OCI-LY1 (cell line): Measurements from ENCODE around the gene SLC6A16.

Source experiments
- H2AFZ ChIP-seq: fragments of 200-600 bp; sonication (generic), shearing (Covaris generic); 2 replicates; pipeline ENCODE4 v1.6.0; 2014; ENCODE audit warnings: antibody characterized with exemption, mild to moderate bottlenecking, low read length
- H3F3A ChIP-seq: fragments of 200-600 bp; sonication (generic), shearing (Covaris generic); 2 replicates; pipeline ENCODE4 v1.6.0; 2014; ENCODE audit warnings: mild to moderate bottlenecking, antibody characterized with exemption, low read length, moderate library complexity; ENCODE audit not compliant: insufficient read depth
- H3K27ac ChIP-seq: fragments of 200-600 bp; sonication (generic); 2 replicates; pipeline ENCODE4 v1.5.1; 2014; ENCODE audit warnings: low read length, mixed run types, mild to moderate bottlenecking, low read depth; ENCODE audit not compliant: poor library complexity, severe bottlenecking
- H3K27me3 ChIP-seq: fragments of 200-600 bp; sonication (generic); 2 replicates; pipeline ENCODE4 v1.6.0; 2014; ENCODE audit warnings: antibody characterized with exemption, mild to moderate bottlenecking, low read length, moderate library complexity; ENCODE audit not compliant: insufficient read depth
- H3K36me3 ChIP-seq: fragments of 200-600 bp; sonication (generic); 2 replicates; pipeline ENCODE4 v1.6.1; 2014; ENCODE audit warnings: mild to moderate bottlenecking, antibody characterized with exemption, low read length, moderate library complexity, mixed read lengths; ENCODE audit not compliant: insufficient read depth
- H3K4me1 ChIP-seq: fragments of 200-600 bp; sonication (generic); 2 replicates; pipeline ENCODE4 v1.5.1; 2014; ENCODE audit warnings: mild to moderate bottlenecking, low read length, moderate library complexity; ENCODE audit not compliant: insufficient read depth, severe bottlenecking
- H3K4me2 ChIP-seq: fragments of 200-600 bp; sonication (generic), shearing (Covaris generic); 2 replicates; pipeline ENCODE4 v1.6.1; 2014; ENCODE audit warnings: low read length
- H3K4me3 ChIP-seq: fragments of 200-600 bp; sonication (generic); 2 replicates; pipeline ENCODE4 v1.5.1; 2014; ENCODE audit warnings: low read length, low read depth, mild to moderate bottlenecking, mixed read lengths; ENCODE audit not compliant: poor library complexity, severe bottlenecking
- H3K79me2 ChIP-seq: fragments of 200-600 bp; shearing (Covaris generic); 2 replicates; pipeline ENCODE4 v1.6.1; 2016; ENCODE audit warnings: mixed run types, low read length, mixed read lengths; ENCODE audit not compliant: insufficient read depth
- H3K9ac ChIP-seq: fragments of 200-600 bp; sonication (generic), shearing (Covaris generic); 2 replicates; pipeline ENCODE4 v1.6.1; 2014; ENCODE audit warnings: mild to moderate bottlenecking, low read length, mixed read lengths
- H3K9me2 ChIP-seq: fragments of 200-600 bp; sonication (generic), shearing (Covaris generic); 2 replicates; pipeline ENCODE4 v1.6.1; 2014; ENCODE audit warnings: low read depth, mild to moderate bottlenecking, low read length, mixed read lengths
- H3K9me3 ChIP-seq: fragments of 200-600 bp; shearing (Covaris generic); 2 replicates; pipeline ENCODE4 v1.6.1; 2014; ENCODE audit warnings: low read length, mixed read lengths
- H4K20me1 ChIP-seq: fragments of 200-600 bp; sonication (generic), shearing (Covaris generic); 2 replicates; pipeline ENCODE4 v1.6.0; 2016; ENCODE audit warnings: mild to moderate bottlenecking, low read length; ENCODE audit not compliant: insufficient read depth
- CTCF ChIP-seq: fragments of 200-600 bp; sonication (generic), shearing (Covaris generic); IDR thresholded peaks from 2 replicates; pipeline ENCODE4 v1.5.1; 2017; ENCODE audit warnings: mild to moderate bottlenecking, antibody characterized with exemption, low read length, moderate library complexity, mixed read lengths
- EZH2 ChIP-seq: fragments of 200-600 bp; sonication (generic), shearing (Covaris generic); IDR thresholded peaks from 2 replicates; pipeline ENCODE4 v1.8.0; 2017; ENCODE audit warnings: borderline replicate concordance, mixed run types, mild to moderate bottlenecking, antibody characterized with exemption, low read length, moderate library complexity, mixed read lengths

Gene SLC6A16

GRCh38 chr19:49368711-49369358, 43.8 kb upstream of the SLC6A16 start:
- no peaks in the 10 kb centered on the region for H4K20me1 ChIP-seq
- H3K9ac ChIP-seq: no peak overlapping the region
- H3K9me3 ChIP-seq: peaks cover 13% of the 10 kb centered on the region
- no peak overlapping the region for H3K27ac ChIP-seq
- H3K9me2 ChIP-seq: no peaks in the 10 kb centered on the region
- peaks cover 22% of the 10 kb centered on the region for H3K4me1 ChIP-seq
- no peak overlapping the region for H3K4me3 ChIP-seq
- no peak overlapping the region for H3K4me2 ChIP-seq
- H3F3A ChIP-seq: no peaks in the 10 kb centered on the region
- no peak overlapping the region for H2AFZ ChIP-seq
- no peaks in the 10 kb centered on the region for H3K79me2 ChIP-seq
- no peak for TF ChIP-seq EZH2
- TF ChIP-seq CTCF: no peak
- no peaks in the 10 kb centered on the region; the same call in 1 of the 2 replicates for H3K27me3 ChIP-seq
- peaks cover 6% of the 10 kb centered on the region; the same call in 1 of the 2 replicates for H3K36me3 ChIP-seq

GRCh38 chr19:49366110-49366509, 41.1 kb upstream of the SLC6A16 start:
- H4K20me1 ChIP-seq: no peaks in the 10 kb centered on the region
- no peaks in the 10 kb centered on the region for H3K79me2 ChIP-seq
- H2AFZ ChIP-seq: no peak overlapping the region
- peaks cover 38% of the 10 kb centered on the region for H3K4me1 ChIP-seq
- H3K9ac ChIP-seq: no peak overlapping the region
- peak overlapping the region; percentile 40 for H3K27ac ChIP-seq
- no peaks in the 10 kb centered on the region for H3F3A ChIP-seq
- peaks cover 6% of the 10 kb centered on the region; the same call in 1 of the 2 replicates for H3K36me3 ChIP-seq
- H3K4me3 ChIP-seq: no peak overlapping the region
- TF ChIP-seq EZH2 (no peak), CTCF (no peak)
- H3K27me3 ChIP-seq: peaks cover 10% of the 10 kb centered on the region; the same call in 1 of the 2 replicates
- H3K9me2 ChIP-seq: no peaks in the 10 kb centered on the region
- H3K4me2 ChIP-seq: no peak overlapping the region
- peaks cover 13% of the 10 kb centered on the region for H3K9me3 ChIP-seq

- peaks cover 18% of the 10 kb centered on the region; the same call in 1 of the 2 replicates for H3K27me3 ChIP-seq
- H3K79me2 ChIP-seq: no peaks in the 10 kb centered on the region
- H3K4me3 ChIP-seq: peak overlapping the region; percentile 34
- peaks cover 38% of the 10 kb centered on the region for H3K4me1 ChIP-seq
- TF ChIP-seq CTCF (no peak), EZH2 (no peak)
- H3F3A ChIP-seq: no peaks in the 10 kb centered on the region
- no peak overlapping the region for H2AFZ ChIP-seq
- H3K4me2 ChIP-seq: peak overlapping the region; percentile 47
- H3K9me3 ChIP-seq: peaks cover 6% of the 10 kb centered on the region; the same call in 1 of the 2 replicates
- no peaks in the 10 kb centered on the region for H3K9me2 ChIP-seq
- H4K20me1 ChIP-seq: no peaks in the 10 kb centered on the region
- no peak overlapping the region for H3K27ac ChIP-seq
- no peak overlapping the region for H3K9ac ChIP-seq
- H3K36me3 ChIP-seq: no peaks in the 10 kb centered on the region; the same call in 1 of the 2 replicates
These were observed 39.2 kb upstream of the SLC6A16 start for GRCh38 chr19:49364083-49364737.
